Tibial nerve (tissue), 4 donors: Measurements from ENCODE around the gene GNA14.

ENCODE experiments used
- CTCF ChIP-seq, 5 experiments: fragments of 200-600 bp in 3 of 5; fragments of 450-650 bp in 2 of 5; sonication (generic) in 3 of 5; IDR thresholded peaks; one replicate each; pipeline ENCODE4 v1.5.1; 2016 to 2019; ENCODE audit warnings: antibody characterized with exemption in 5 of 5, mild to moderate bottlenecking in 3 of 5, moderate library complexity in 2 of 5
- EP300 ChIP-seq, 2 donors: sonication (generic); formaldehyde crosslinking; IDR thresholded peaks; one replicate each; pipeline ENCODE4 v1.6.1; 2017; ENCODE audit warnings: antibody characterized with exemption in 2 of 2, mild to moderate bottlenecking in 1 of 2

GRCh38 chr9:77453825-77454647 lies 194.1 kb downstream of the GNA14 start:
- TF ChIP-seq CTCF (IDR thresholded peaks at IDR 0.05): no peak
- no peak for TF ChIP-seq EP300 (IDR thresholded peaks at IDR 0.05)
